Hematopoietic multipotent progenitor cell treated with erythropoietin and hydrocortisone succinate and interleukin-3 and kit ligand, for 8 days (in vitro differentiated cells): Measurements from ENCODE around the gene PARD6A.

Experiments
- DNase-seq: peaks from one replicate; pipeline ENCODE4 v3.0.0-alpha.2; 2015

Gene PARD6A

GRCh38 chr16:67697422-67698185 is 36.8 kb downstream of the PARD6A start:
- no peak for DNase-seq

- no peak for DNase-seq
Measured at GRCh38 chr16:67699265-67699664, 38.5 kb downstream of the PARD6A start.

DNA sequence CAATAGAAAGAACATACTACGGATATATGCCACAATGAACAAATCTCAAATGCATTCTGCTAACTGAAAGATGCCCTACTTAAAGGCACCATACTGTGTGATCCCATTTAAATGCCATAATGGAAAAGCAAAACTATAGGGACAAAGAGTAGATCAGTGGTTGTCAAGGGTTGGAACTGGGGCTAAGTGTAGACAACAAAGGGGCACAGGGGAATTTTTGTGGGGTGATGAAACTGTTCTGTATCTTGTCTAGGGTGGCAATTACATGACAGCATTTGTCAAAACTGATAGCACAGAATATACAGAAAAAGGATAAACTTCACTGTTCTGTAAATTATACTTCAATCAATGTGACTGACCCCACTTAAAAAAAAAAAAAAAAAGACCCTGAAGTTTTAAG is 40.7 kb downstream of the PARD6A start:
- DNase-seq = no peak

- no peak for DNase-seq
Measured at GRCh38 chr16:67702130-67702529, 41.4 kb downstream of the PARD6A start.

DNA sequence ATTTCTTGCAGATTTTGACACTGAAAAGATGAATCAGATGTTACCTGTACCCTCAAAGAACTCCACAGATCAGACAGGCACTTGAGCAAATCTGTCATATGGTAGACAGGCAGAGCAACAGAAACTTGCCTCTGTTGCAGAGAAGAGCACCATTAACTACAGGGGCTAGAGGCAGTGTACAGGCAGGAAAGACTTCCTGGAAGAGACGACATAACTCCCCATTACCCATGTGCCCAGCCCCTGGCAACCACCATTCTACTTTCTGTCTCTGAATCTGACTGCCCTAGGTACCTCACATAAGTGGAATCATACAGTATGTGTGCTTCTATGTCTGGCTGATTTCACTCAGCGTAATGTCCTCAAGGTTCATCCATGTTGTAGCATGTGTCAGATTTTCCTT is 42.9 kb downstream of the PARD6A start:
- no peak for DNase-seq

DNA sequence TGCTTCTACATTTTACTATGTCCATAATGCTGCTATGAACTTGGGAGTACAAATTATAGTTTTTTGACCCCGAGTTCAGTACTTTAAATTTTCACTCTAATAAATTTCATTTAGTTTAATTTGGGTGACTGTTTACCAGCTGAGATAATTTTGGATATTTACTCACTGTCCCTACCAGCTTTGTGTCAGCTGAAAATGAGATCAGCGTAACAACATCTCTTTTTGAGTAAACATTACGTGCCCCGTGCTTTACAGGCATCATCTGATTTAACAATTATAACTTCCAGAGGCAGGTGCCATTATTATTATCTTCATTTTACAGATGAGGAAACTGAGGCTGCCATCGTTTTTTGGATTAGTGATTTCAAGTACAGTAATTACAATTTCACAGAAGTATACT is 43.4 kb downstream of the PARD6A start:
- DNase-seq = no peak

GRCh38 chr16:67707210-67707609 is 46.5 kb downstream of the PARD6A start:
- no peak for DNase-seq

GRCh38 chr16:67707790-67708189 is 47.0 kb downstream of the PARD6A start:
- no peak for DNase-seq

DNA sequence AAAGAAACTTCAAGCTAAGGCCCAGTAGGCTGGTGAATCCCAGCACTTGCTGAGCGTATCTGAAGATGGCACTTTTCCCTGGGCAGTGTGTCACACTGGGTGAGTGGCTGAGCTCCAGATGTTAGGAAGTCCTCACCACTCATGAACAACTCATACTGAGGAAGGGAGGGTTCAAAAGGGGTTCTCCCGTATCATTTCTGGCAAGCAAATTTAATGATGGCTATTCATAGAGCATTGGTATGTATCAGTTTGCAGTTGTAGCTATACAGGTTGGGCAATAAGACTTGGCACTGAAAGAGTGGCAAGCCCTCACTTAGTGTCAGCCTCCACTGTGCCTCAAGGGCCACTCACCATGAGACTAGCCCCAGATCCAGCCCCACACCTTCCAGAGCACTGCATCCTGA is 47.6 kb downstream of the PARD6A start:
- DNase-seq = no peak

DNA sequence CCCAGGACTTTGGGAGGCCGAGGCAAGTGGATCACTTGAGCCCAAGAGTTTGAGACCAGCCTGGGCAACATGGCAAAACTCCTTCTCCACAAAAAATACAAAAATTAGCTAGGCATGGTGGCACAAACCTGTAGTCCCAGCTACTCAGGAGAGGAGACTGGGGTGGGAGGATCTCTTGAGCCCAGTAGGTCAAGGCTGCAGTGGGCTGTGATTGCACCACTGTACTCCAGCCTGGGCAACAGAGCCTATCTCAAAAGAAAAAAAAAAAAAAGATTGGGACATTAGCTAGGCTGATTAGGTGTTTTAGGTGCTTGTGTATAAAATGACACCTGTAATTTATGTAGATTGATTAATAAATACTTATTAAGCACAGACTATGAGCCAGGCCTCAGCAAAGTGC is 48.3 kb downstream of the PARD6A start:
- DNase-seq = no peak

DNA sequence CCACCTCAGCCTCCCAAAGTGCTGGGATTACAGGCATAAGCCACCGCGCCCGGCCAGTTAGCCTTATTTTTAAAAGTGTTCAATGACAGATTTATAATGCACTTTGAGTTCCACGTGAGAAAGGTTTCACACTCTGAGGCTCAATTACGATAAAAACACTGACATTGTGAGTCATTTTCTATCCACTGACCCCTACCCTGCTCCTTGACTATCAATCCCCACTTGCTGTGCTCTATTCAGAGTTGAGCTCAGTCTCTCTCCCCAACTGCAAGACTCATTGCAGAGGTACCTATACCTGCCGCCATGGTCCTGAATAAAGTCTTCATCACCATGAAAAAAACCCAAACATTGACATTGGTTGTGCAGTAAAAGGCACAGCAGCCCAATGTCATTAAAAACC is 49.8 kb downstream of the PARD6A start:
- DNase-seq = no peak
